ENCODE results near the gene ZAR1L.

GRCh38 chr13:32320528-32320927 is 5.4 kb upstream of the ZAR1L start:
- TF ChIP-seq CTCF (conservative IDR thresholded peaks at IDR 0.05; ENCODE audit: low read depth, low read length) (no peak), EZH2 (IDR thresholded peaks at IDR 0.05; ENCODE audit: low read length, unreplicated experiment) (no peak)

All from PC-3 (cell line).